NCI-H128 (cell line): ENCODE results near the gene RPL22L1.
"Not testable (repeated sequence)": the region's sequence is repeated elsewhere in the genome, so short reads cannot be mapped to it uniquely, and the experiment has no call there.

Experiments
- DNase-seq: peaks from one replicate; lab custom pipeline; 2025; ENCODE audit not compliant: unreplicated experiment; lab: John Stamatoyannopoulos, UW

RPL22L1 gene

DNA sequence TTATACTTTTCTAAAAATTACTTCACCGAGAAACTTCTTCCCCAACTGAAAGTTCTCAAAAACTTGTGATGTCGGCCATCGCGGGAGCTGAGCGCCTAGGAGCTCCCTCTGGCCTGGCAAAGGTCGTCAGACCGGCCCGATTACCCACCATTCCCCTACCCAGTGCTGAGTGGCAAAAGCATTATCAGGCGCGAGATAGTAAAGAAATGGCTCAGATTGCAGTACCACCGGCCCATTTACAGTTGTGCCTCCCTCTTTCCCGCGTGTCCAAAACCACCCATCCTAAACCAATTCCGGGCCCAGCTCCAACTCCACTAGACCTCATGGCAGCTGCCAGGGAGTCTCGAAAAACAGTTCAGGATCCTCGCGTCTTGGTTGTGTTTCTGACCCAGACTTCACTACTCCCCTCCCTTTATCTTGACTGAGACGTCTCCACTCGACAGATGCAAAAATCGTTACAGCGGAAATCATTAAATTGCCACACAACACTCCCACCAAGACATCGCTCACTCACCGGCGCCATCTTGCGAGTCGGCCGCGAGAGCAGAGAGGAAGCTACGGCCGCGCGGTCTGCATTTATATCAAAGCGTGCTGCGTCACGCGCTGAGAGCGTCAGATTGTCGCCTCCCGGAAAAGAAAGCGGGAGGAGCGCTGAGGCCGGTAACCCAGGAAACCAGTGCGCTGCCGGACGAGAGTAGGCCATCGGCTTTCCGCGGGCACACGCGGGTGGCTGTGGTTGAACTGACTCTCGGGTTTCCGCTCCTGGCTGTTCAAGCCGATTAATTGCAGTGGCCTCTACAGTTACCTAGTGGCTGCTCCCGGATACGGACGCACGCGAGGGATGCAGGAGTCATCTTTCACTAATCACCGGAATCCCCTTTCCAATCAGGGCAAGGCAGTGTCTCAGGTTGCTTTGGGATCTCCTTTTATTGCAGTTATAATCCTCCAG is at the start of gene RPL22L1:
Gene RPL22L1, minus strand, starts transcription at position 551 of the 949 bp plus-strand sequence. Its CDS starts 28 bp downstream, at position 523.
- no peak for DNase-seq

DNA sequence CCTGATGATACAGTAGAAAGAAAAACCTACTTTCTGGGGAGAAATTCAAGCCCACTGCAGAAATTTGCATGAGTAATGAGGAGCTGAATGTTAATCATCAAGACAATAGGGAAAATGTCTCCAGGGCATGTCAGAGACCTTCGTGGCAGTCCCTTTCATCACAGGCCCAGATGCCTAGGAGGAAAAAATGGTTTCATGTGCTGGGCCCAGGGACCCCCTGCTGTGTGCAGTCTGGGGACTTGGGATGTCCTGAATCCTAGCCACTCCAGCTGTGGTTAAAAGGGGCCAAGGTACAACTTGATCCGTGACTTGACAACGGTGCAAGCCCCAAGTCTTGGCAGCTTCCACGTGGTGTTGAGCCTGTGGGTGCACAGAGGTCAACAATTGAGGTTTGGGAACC is 48.7 kb upstream of the RPL22L1 start:
- no peak for DNase-seq

- DNase-seq: no peak
Measured at GRCh38 chr3:170914690-170915089, 44.7 kb upstream of the RPL22L1 start.

DNA sequence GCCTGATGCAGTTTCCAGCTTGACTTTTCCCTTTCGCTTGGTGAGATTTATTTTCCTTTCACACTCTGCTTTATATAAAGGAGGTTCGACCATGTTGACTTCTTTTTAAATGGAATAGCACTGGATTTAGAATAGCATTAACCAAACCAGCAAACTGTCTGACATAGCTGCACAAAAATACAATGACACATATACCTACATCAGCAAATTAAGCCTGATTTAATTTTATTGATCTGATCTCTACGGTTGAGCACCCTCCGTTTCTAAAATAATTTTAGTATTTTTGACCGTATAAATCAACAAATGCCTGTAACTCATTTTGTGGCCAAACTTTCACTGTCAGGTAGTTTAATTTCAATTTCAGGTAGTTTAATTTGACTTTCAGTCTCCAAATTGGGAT is 44.2 kb upstream of the RPL22L1 start:
- no peak for DNase-seq

- DNase-seq: no peak
Measured at GRCh38 chr3:170911051-170911450, 41.1 kb upstream of the RPL22L1 start.

- no peak for DNase-seq
Measured at GRCh38 chr3:170910542-170910941, 40.5 kb upstream of the RPL22L1 start.

- DNase-seq: no peak
Measured at GRCh38 chr3:170909129-170909903, 39.3 kb upstream of the RPL22L1 start.

DNA sequence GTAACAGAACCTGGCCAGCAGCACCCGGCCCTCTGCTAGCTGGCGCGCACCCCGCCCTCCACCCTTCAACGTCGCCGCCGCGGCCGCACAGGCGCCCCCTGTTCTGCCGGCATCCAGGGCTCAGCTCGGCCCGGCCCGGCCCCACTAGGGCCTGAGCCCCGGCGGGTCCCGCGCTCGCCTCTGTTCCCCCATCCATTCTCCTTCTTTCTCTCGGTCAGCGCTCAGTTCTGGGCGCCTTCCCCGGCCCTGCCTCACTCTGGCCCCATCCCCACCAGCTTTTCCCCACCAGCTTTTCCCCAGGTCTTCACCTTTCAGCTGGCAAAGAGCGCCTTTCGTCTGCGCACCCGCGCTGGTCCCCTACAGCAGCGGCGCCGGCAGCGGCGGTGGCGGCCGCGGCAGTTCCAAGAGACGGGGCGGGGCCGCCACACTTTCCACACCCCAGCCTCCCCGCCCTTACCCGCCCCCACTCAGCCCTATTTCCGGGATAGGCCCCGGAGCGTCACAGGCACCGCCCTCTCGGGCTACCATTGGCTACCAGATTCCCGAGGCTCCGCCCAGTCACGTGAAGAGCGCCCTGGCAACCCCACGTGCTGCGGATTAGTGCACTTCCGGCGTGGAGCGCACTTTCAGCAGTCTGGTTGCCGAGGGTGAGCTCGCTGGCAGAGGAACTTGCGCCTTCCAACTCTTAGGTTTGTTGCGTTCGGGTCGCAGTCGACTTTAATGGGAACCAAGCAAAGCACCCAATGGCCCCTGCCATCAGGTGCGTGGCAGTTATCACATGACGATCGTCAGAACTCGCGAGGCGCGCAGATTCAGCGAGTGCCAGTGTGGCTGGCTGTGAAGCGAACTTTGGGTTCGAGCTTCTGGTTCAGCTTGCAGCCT is 38.5 kb upstream of the RPL22L1 start, which contains the start of gene EIF5A2:
Gene EIF5A2, minus strand, starts transcription at position 403 of the 882 bp plus-strand sequence. CDS start 831 bp downstream, outside the sequence.
- DNase-seq: peak; percentile 65

DNA sequence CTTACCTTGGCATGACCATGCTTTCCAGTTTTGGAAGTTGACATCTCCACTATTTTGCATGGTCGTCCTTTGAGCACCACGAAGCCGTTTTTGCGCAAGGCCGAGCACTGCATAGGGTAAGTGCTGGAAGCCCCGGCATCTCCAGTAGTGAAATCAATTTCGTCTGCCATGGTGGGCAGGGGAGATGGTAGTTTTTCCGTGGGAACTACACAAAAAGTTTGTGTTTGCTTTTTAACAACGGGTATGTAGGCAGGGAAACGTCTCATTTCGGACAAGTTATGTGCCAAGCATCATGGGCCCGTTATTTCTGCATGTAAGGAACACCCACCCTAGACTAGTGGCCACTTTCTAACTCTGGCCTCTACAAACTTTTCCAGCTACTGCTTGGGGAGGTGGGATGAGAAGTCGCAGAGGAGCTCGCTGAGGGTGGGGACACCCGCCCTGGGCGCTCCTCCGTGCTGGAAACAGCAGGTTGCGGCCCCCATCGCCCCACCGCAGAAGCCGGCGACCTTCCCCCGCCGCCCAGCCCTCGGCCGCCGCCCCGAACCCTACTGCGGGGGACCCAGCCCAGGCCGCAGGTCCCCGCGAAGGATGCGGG is 37.7 kb upstream of the RPL22L1 start:
- no peak for DNase-seq

DNA sequence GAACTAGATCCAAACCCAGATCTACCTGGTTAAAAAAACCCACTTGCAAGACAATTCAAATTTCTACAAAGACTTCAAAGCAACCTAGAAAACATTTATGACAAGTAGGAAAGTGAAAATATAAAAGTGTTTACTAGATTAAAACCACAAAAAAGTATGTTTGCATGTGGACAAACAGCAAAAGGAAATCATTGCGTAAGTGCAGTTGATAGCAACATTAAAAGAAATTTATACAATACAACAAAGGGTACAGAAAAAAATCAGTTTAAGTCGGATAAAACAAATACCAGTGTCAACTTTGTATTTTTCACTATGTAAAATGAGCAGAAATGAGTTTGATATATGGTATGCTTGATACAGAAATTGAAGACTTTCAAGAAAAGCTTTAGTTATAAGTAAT is 35.9 kb upstream of the RPL22L1 start:
- DNase-seq: no peak

- DNase-seq: no peak
Measured at GRCh38 chr3:170903123-170903522, 33.1 kb upstream of the RPL22L1 start.

DNA sequence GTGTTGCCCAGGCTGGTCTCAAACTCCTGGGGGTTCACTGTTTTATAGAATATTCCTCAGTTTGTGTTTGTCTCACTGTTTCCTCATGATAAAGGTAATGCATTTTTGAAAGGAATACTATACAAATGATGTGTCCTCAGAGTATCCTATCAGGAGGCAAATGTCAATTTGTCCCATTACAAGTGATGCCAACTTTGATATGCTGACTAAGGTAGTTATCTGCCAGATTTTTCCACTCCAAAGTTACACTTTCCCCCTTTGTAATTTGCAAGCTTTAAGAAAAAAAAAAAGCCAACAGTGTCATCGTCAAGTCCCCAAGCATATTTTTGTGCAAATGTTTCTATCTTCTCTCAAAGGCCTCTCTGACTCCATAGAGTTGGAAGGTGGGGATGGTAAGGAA is 29.5 kb upstream of the RPL22L1 start:
- DNase-seq: no peak

- DNase-seq: no peak
Measured at GRCh38 chr3:170897978-170898377, 28.0 kb upstream of the RPL22L1 start.

DNA sequence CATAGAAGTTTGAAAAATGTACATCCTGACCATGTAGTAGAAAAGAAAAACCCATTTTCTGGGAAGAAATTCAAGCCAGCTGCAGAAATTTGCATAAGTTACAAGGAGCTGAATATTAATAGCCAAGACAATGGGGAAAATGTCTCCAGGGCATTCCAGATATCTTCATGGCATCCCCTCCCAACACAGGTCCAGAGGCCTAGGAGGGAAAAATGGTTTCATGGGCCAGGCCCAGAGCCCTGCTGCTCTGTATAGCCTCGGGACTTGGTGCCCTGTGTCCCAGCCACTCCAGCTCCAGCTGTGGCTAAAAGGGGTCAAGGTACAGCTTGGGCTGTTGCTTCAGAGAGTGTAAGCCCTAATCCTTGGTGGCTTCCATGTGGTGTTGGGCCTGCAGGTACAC is 27.2 kb upstream of the RPL22L1 start:
- DNase-seq: not testable (repeated sequence)

- no peak for DNase-seq
Measured at GRCh38 chr3:170896781-170897180, 26.8 kb upstream of the RPL22L1 start.

GRCh38 chr3:170896333-170896732 is 26.3 kb upstream of the RPL22L1 start:
- not testable (repeated sequence) for DNase-seq

- DNase-seq: no peak
Measured at GRCh38 chr3:170893895-170894294, 23.9 kb upstream of the RPL22L1 start.

DNA sequence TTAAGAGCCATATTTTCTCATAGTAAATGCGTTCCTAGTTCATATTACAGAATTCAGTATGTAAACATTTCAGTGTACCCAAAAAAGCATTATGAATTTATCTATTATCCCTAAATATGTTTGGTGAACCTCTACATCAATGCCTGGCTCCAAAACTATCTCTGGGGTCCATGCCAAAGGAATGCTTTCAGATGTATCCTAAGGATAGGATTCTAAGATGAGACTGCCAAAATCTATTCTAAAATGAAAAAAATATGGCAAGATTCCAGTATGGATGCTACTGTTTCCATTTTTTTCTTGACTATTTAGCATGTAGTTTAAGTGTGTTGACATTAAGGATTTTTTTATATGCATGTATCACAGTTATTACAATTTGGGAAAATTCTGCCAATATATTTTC is 19.6 kb upstream of the RPL22L1 start:
- DNase-seq: no peak

DNA sequence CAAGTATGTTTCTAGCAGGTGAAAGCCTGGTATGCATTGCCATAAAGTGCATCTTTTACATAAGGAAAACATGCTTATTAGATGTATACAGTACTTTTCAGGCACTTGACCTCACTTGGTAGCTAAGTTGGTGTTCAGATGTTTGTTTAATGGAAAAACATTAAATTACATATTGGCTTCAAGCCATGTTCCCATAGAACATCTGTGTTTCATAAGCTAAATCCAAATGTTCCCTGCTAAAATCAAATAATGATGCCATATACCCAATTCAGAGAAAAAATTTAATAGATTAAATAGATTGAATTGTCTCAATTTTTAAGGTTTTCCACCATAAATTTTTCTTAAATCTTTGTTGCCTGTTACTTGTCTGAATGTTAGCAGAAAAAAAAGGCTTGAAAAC is 19.1 kb upstream of the RPL22L1 start:
- DNase-seq: no peak
